Measurements from ENCODE around the gene LHFPL6. TPM values are rescaled to one million over a fixed set of nuclear protein-coding genes. Genes with fewer than 3 reads are reported as not detected.

Gene LHFPL6
- total RNA-seq, 3 donors from 2014 or later (not counting 1 experiment from before 2014, with no cell fraction given), result not detected

- no peaks in the 10 kb centered on the region for H3K9me3 ChIP-seq (ENCODE audit: control insufficient read depth, insufficient read depth, low read length)
- Mint-ChIP-seq H3K4me3 (no peak overlapping the region), H3K27ac (no peak overlapping the region), H3K36me3 (no peaks in the 10 kb centered on the region), H3K9me3 (peaks cover 4 to 9% of the 10 kb centered on the region in 2 donors), H3K27me3 (ENCODE audit: low read depth in 2 of 2) (no peaks in the 10 kb centered on the region), H3K4me1 (no peaks in the 10 kb centered on the region)
- no peaks in the 10 kb centered on the region for H3K4me1 ChIP-seq (ENCODE audit: control insufficient read depth, insufficient read depth, low read length)
- ATAC-seq (no peak), DNase-seq (no peak)
- H3K27me3 ChIP-seq (ENCODE audit: control insufficient read depth, insufficient read depth, low read length), result no peaks in the 10 kb centered on the region
- no peak overlapping the region for H3K4me3 ChIP-seq (ENCODE audit: low read length)
- H3K27ac ChIP-seq (ENCODE audit: low read length), result no peak overlapping the region
- no peaks in the 10 kb centered on the region for H3K36me3 ChIP-seq (ENCODE audit: control insufficient read depth, insufficient read depth, low read length)
- no peak for TF ChIP-seq CTCF (IDR thresholded peaks at IDR 0.05)
- WGBS (ENCODE audit: insufficient coverage), result 72% methylated on average over 3 of the region's 4 CpGs
- intact Hi-C loops (cut with micrococcal nuclease), result no loop called here
Observed at GRCh38 chr13:39326469-39327171, 276.4 kb downstream of the LHFPL6 start.

GRCh38 chr13:39324806-39325311 lies 278.1 kb downstream of the LHFPL6 start:
- H3K4me3 ChIP-seq (ENCODE audit: low read length), result no peak overlapping the region
- H3K4me1 ChIP-seq (ENCODE audit: control insufficient read depth, insufficient read depth, low read length), result no peaks in the 10 kb centered on the region
- Mint-ChIP-seq H3K4me1 (no peaks in the 10 kb centered on the region), H3K4me3 (no peak overlapping the region), H3K27ac (no peak overlapping the region), H3K9me3 (peaks cover 2 to 9% of the 10 kb centered on the region in 2 donors), H3K27me3 (ENCODE audit: low read depth in 2 of 2) (no peaks in the 10 kb centered on the region), H3K36me3 (no peaks in the 10 kb centered on the region)
- no peaks in the 10 kb centered on the region for H3K9me3 ChIP-seq (ENCODE audit: control insufficient read depth, insufficient read depth, low read length)
- no peaks in the 10 kb centered on the region for H3K36me3 ChIP-seq (ENCODE audit: control insufficient read depth, insufficient read depth, low read length)
- intact Hi-C loops (cut with micrococcal nuclease), result no loop called here
- 92% methylated on average over 4 of the region's 4 CpGs for WGBS (ENCODE audit: insufficient coverage)
- H3K27me3 ChIP-seq (ENCODE audit: control insufficient read depth, insufficient read depth, low read length), result no peaks in the 10 kb centered on the region
- no peak for TF ChIP-seq CTCF (IDR thresholded peaks at IDR 0.05)
- no peak for ATAC-seq
- DNase-seq, result no peak
- no peak overlapping the region for H3K27ac ChIP-seq (ENCODE audit: low read length)

GRCh38 chr13:39322836-39323585 lies 280.0 kb downstream of the LHFPL6 start:
- 77% methylated on average over 3 of the region's 3 CpGs for WGBS (ENCODE audit: insufficient coverage)
- no peaks in the 10 kb centered on the region for H3K4me1 Mint-ChIP-seq
- TF ChIP-seq CTCF (IDR thresholded peaks at IDR 0.05), result no peak

More at GRCh38 chr13:39322836-39323585, 280.0 kb downstream of the LHFPL6 start:
- Histone ChIP-seq H3K9me3 (ENCODE audit: control insufficient read depth, insufficient read depth, low read length) (no peaks in the 10 kb centered on the region), H3K27ac (ENCODE audit: low read length) (no peak overlapping the region), H3K4me1 (ENCODE audit: control insufficient read depth, insufficient read depth, low read length) (no peaks in the 10 kb centered on the region), H3K27me3 (ENCODE audit: control insufficient read depth, insufficient read depth, low read length) (no peaks in the 10 kb centered on the region), H3K36me3 (ENCODE audit: control insufficient read depth, insufficient read depth, low read length) (no peaks in the 10 kb centered on the region), H3K4me3 (ENCODE audit: low read length) (no peak overlapping the region)
- no peaks in the 10 kb centered on the region for H3K27me3 Mint-ChIP-seq (ENCODE audit: low read depth in 2 of 2)
- no peak overlapping the region for H3K27ac Mint-ChIP-seq
- no peaks in the 10 kb centered on the region for H3K36me3 Mint-ChIP-seq
- ATAC-seq (no peak), DNase-seq (no peak)
- H3K9me3 Mint-ChIP-seq, result peaks cover 3 to 5% of the 10 kb centered on the region in 2 donors
- no peak overlapping the region for H3K4me3 Mint-ChIP-seq
- intact Hi-C loops (cut with micrococcal nuclease), result no loop called here

All from natural killer cell (primary cell).